AG09319 (cell line): ENCODE measurements around the gene MED8.

Experiments
- DNase-seq: peaks from one replicate; pipeline ENCODE4 v3.0.0-alpha.2; 2010; ENCODE audit warnings: low read depth; ENCODE audit errors: extremely low read depth
- TF ChIP-seq, protein P1 (sequence below): IDR thresholded peaks from 2 replicates; pipeline ENCODE4 v1.5.1; 2011; ENCODE audit warnings: low read depth, mild to moderate bottlenecking, inconsistent platforms, low read length, moderate library complexity

Gene MED8

GRCh38 chr1:43349594-43350306 is 39.9 kb downstream of the MED8 start:
- DNase-seq: no peak
- TF ChIP-seq, protein P1, sequence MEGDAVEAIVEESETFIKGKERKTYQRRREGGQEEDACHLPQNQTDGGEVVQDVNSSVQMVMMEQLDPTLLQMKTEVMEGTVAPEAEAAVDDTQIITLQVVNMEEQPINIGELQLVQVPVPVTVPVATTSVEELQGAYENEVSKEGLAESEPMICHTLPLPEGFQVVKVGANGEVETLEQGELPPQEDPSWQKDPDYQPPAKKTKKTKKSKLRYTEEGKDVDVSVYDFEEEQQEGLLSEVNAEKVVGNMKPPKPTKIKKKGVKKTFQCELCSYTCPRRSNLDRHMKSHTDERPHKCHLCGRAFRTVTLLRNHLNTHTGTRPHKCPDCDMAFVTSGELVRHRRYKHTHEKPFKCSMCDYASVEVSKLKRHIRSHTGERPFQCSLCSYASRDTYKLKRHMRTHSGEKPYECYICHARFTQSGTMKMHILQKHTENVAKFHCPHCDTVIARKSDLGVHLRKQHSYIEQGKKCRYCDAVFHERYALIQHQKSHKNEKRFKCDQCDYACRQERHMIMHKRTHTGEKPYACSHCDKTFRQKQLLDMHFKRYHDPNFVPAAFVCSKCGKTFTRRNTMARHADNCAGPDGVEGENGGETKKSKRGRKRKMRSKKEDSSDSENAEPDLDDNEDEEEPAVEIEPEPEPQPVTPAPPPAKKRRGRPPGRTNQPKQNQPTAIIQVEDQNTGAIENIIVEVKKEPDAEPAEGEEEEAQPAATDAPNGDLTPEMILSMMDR: no peak

DNA sequence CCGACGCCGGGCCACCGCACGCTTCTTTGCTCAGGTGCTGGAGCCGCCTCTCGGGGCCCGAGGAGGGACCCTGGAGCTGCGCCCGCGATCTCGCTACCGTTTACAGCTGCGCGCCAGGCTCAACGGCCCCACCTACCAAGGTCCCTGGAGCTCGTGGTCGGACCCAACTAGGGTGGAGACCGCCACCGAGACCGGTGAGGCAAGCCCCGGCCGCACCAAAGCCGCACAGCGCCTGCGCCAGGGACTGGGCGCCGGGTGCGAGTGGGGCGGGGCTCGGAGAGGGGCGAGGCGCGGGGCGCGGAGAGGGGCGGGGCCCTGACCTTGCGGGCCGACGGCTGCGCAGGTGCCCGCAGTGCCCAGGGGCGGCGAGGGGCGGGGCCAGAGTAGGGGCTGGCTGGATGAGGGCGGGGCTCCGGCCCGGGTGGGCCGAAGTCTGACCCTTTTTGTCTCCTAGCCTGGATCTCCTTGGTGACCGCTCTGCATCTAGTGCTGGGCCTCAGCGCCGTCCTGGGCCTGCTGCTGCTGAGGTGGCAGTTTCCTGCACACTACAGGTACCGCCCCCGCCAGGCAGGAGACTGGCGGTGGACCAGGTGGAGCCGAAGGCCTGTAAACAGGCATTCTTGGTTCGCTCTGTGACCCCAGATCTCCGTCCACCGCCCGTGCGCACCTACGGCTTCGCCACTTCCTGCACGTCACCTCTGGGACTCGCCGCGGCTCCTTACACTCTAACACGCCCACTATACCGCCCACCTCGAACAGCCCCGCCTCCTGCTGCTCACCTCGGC is 40.6 kb downstream of the MED8 start:
- DNase-seq: no peak
- TF ChIP-seq, protein P1: no peak

DNA sequence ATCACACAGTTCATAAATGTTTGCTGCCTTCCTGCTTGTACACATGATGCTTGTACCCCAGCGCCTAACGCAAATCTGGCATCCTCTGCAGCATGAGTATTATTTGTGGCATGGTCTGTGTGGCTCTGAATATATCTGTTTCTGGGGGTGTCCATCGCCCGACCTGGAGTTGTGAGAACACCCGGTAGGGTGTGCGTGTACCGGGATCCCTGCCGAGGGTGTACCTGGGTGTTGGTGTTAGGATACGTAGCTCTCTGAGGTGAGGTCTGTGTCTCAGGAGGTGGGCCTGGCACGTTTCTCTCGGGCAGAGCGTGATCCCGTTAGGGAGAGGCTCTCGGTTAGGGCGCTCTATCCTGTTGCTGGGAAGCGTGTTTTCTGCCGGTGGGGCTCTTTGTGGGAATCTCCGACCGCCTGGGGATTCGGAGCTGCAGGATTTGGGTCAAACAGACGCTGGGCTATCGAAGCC is 41.2 kb downstream of the MED8 start:
- TF ChIP-seq, protein P1: no peak
- DNase-seq: no peak

- TF ChIP-seq, protein P1: no peak
- no peak for DNase-seq
These were observed 43.0 kb downstream of the MED8 start for GRCh38 chr1:43346636-43347035.

DNA sequence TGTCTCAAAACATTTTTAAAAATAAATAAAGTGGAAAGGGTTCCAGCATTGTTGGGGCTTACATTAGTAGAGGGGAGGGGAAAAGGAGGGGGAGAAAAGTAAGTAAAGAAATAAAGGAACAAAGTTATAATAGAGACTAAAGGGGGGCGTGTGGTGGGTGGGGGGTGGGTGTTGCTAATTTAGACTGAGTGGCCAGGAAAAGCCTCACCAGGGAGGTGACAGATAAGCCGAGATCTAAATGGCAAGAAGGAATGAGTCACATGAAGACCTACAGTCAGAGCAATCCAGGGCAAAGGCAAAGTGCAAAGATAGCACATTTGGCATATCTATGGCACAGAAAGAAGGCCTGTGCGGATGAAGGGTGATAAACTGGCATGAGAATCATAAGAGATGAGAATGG is 44.5 kb downstream of the MED8 start:
- DNase-seq: no peak
- TF ChIP-seq, protein P1: no peak

- TF ChIP-seq, protein P1: no peak
- no peak for DNase-seq
These were observed 45.2 kb downstream of the MED8 start for GRCh38 chr1:43344267-43344850.

DNA sequence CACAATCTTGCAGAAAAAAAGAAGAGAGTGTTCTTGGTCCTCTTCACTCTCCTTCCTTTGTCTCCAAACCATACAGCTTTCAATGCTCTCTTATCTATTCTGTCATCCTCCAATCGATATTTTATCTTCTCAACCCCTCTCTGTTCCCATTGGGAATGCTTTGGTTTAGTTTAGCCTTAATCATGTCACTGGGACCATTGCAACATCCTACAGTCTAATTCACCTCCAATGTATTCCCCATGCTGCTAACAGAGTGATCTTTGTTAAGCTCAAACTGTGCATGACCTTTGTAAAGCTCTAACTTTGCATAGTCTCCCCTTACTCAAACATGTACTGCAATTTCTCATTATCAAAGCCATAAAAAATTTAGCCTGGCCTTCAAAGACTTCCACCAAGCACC is 49.0 kb downstream of the MED8 start:
- TF ChIP-seq, protein P1: no peak
- no peak for DNase-seq
